Caco-2 (cell line): ENCODE data around the gene METTL24. TPM values are rescaled to one million over a fixed set of nuclear protein-coding genes. Genes with fewer than 3 reads are reported as not detected.

ENCODE experiments used
- BruUV-seq: library from RNA; stranded (reverse); fragments of 400-500 nt; replicated peaks from 2 replicates; lab custom pipeline; 2021; lab: Mats Ljungman, UMichigan
- CTCF ChIA-PET: fragments of 300-600 bp; sonication (Branson Sonifier 250); formaldehyde crosslinking; loops from one replicate; lab custom pipeline; 2022; ENCODE audit warnings: antibody characterized with exemption; lab: Charles Lee
- POLR2A ChIA-PET: fragments of 300-600 bp; sonication (Branson Sonifier 250); formaldehyde crosslinking; loops from one replicate; lab custom pipeline; 2022; ENCODE audit warnings: antibody characterized with exemption; lab: Charles Lee
- DNase-seq, 2 experiments: peaks; one replicate each; pipeline versions ENCODE4 v3.0.0 to v3.0.0-alpha.2; 2020 to 2022
- H3K27me3 ChIP-seq: replicated peaks from 2 replicates; pipeline ENCODE4 v1.6.0; 2011; ENCODE audit warnings: low read length; ENCODE audit not compliant: control insufficient read depth, insufficient read depth
- H3K36me3 ChIP-seq: 2 replicates; pipeline ENCODE4 v1.5.1; 2011; ENCODE audit warnings: low read length; ENCODE audit not compliant: control insufficient read depth, insufficient read depth
- H3K4me1 ChIP-seq: fragments of 250-450 bp; sonication (Bioruptor Pico); 2 replicates; pipeline ENCODE4 v1.5.1; 2020; ENCODE audit warnings: mild to moderate bottlenecking
- H3K4me3 ChIP-seq: 2 replicates; pipeline ENCODE4 v1.5.1; 2011; ENCODE audit warnings: low read depth, mild to moderate bottlenecking, control low read depth, low read length
- H3K9me3 ChIP-seq: fragments of 250-450 bp; sonication (Bioruptor Pico); 2 replicates; pipeline ENCODE4 v1.5.1; 2020; ENCODE audit warnings: mild to moderate bottlenecking, moderate library complexity
- H3K27ac Mint-ChIP-seq: one replicate; pipeline ENCODE4 v1.8.0; 2022; ENCODE audit warnings: mixed read lengths; ENCODE audit not compliant: unreplicated experiment
- H3K27me3 Mint-ChIP-seq: one replicate; pipeline ENCODE4 v1.8.0; 2022; ENCODE audit warnings: mixed read lengths; ENCODE audit not compliant: insufficient read depth, unreplicated experiment
- H3K36me3 Mint-ChIP-seq: one replicate; pipeline ENCODE4 v1.8.0; 2022; ENCODE audit warnings: mild to moderate bottlenecking, mixed read lengths; ENCODE audit not compliant: insufficient read depth, unreplicated experiment
- H3K4me1 Mint-ChIP-seq: one replicate; pipeline ENCODE4 v1.8.0; 2022; ENCODE audit warnings: low read depth, mixed read lengths; ENCODE audit not compliant: unreplicated experiment
- H3K4me3 Mint-ChIP-seq: one replicate; pipeline ENCODE4 v1.8.0; 2022; ENCODE audit warnings: mild to moderate bottlenecking, moderate library complexity, mixed read lengths; ENCODE audit not compliant: unreplicated experiment
- H3K9me3 Mint-ChIP-seq: one replicate; pipeline ENCODE4 v1.8.0; 2022; ENCODE audit warnings: mixed read lengths; ENCODE audit not compliant: unreplicated experiment
- intact Hi-C: fragments of 100-400 bp; cut with micrococcal nuclease; formaldehyde crosslinking; loops from one replicate; pipeline ENCODE4 v1.10.0; 2022; ENCODE audit not compliant: unreplicated experiment
- total RNA-seq: library from RNA; stranded (reverse); gene quantifications from 2 replicates; pipeline ENCODE4 v1.2.3, GENCODE V29; 2022
- TF ChIP-seq, protein P1 (sequence below), 2 experiments: fragments of 200-600 bp in 1 of 2; IDR thresholded peaks; 1 replicate in 1 of 2; 2 replicates in 1 of 2; pipeline versions ENCODE4 v1.5.1 to v1.8.0; 2011 to 2022; ENCODE audit warnings: antibody characterized with exemption in 1 of 2, control low read depth in 1 of 2, inconsistent platforms in 1 of 2, low read depth in 1 of 2, low read length in 1 of 2, mild to moderate bottlenecking in 1 of 2, moderate library complexity in 1 of 2; ENCODE audit not compliant: insufficient read depth in 1 of 2, severe bottlenecking in 1 of 2, unreplicated experiment in 1 of 2

Gene METTL24
- total RNA-seq, 1 experiment from 2014 or later, result not detected

DNA sequence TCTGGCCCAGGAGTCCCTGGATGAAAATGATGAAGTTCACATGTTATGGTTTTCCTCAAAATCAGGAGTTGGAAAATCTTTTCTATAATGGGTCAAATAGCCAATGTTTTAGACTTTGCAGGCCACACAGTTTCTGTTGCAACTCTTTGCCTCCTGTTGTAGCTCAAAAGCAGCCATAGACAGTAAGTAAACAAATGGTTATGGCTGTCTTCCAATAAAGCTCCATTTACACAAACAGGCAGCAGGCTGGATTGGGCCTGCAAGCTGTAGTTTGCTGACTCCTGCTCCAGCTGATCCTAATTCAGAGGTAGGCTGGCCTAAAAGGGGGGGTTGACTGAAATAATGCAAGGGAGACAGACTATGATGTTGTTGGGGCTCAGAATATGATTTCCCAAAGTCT is 33.0 kb downstream of the METTL24 start:
- no TSS peak for BruUV-seq
- no peak overlapping the region for H3K27ac Mint-ChIP-seq
- Histone ChIP-seq H3K36me3 (no peaks in the 10 kb centered on the region; the same call in 1 of the 2 replicates), H3K9me3 (no peaks in the 10 kb centered on the region), H3K4me1 (peaks cover 20% of the 10 kb centered on the region), H3K4me3 (no peak overlapping the region), H3K27me3 (no peaks in the 10 kb centered on the region)
- intact Hi-C loops, result no loop called here
- ChIA-PET CTCF (interaction anchor here (1.1 kb wide), 1 partner anchor 17 kb away, joined by 3 read pairs; no protein-coding TSS in a partner anchor), POLR2A (no interaction called here)
- H3K4me3 Mint-ChIP-seq, result no peak overlapping the region
- H3K9me3 Mint-ChIP-seq, result no peaks in the 10 kb centered on the region
- H3K4me1 Mint-ChIP-seq, result peaks cover 21% of the 10 kb centered on the region
- no peak for DNase-seq
- peaks cover 5% of the 10 kb centered on the region for H3K36me3 Mint-ChIP-seq
- TF ChIP-seq, protein P1, sequence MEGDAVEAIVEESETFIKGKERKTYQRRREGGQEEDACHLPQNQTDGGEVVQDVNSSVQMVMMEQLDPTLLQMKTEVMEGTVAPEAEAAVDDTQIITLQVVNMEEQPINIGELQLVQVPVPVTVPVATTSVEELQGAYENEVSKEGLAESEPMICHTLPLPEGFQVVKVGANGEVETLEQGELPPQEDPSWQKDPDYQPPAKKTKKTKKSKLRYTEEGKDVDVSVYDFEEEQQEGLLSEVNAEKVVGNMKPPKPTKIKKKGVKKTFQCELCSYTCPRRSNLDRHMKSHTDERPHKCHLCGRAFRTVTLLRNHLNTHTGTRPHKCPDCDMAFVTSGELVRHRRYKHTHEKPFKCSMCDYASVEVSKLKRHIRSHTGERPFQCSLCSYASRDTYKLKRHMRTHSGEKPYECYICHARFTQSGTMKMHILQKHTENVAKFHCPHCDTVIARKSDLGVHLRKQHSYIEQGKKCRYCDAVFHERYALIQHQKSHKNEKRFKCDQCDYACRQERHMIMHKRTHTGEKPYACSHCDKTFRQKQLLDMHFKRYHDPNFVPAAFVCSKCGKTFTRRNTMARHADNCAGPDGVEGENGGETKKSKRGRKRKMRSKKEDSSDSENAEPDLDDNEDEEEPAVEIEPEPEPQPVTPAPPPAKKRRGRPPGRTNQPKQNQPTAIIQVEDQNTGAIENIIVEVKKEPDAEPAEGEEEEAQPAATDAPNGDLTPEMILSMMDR (IDR thresholded peaks at IDR 0.05; ENCODE audit: insufficient read depth in 1 of 2, low read depth in 1 of 2, low read length in 1 of 2, severe bottlenecking in 1 of 2, unreplicated experiment in 1 of 2), result no peak
- no peaks in the 10 kb centered on the region for H3K27me3 Mint-ChIP-seq

DNA sequence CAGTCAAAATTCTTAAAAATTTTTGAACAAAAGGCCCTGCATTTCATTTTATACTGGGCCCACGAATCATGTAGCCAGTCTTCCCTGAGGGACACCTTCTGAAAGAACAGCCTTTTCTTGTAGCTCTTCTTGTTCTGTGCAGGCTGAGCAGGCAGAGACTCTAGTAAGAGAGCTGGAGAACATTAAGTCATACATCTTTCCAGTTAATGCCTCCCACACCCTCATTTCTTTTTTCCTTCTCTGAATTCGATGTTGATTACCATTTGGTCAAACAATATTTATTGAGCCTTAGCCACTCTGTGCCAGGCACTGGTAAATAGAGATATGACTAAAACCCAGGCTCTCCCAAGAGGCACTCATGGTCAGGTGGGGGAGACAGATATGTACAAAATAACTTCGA is 33.6 kb downstream of the METTL24 start:
- Mint-ChIP-seq H3K4me1 (peaks cover 14% of the 10 kb centered on the region), H3K9me3 (no peaks in the 10 kb centered on the region), H3K4me3 (no peak overlapping the region), H3K27ac (no peak overlapping the region), H3K36me3 (peaks cover 2% of the 10 kb centered on the region), H3K27me3 (no peaks in the 10 kb centered on the region)
- BruUV-seq, result no TSS peak
- intact Hi-C loops, result no loop called here
- DNase-seq, result no peak
- peaks cover 16% of the 10 kb centered on the region for H3K4me1 ChIP-seq
- H3K9me3 ChIP-seq, result no peaks in the 10 kb centered on the region
- ChIA-PET POLR2A (no interaction called here), CTCF (interaction anchor here (1.1 kb wide), 1 partner anchor 17 kb away, joined by 3 read pairs; no protein-coding TSS in a partner anchor)
- H3K4me3 ChIP-seq, result no peak overlapping the region
- TF ChIP-seq, protein P1 (IDR thresholded peaks at IDR 0.05; ENCODE audit: insufficient read depth in 1 of 2, low read depth in 1 of 2, low read length in 1 of 2, severe bottlenecking in 1 of 2, unreplicated experiment in 1 of 2), result no peak
- no peaks in the 10 kb centered on the region; the same call in 1 of the 2 replicates for H3K36me3 ChIP-seq
- H3K27me3 ChIP-seq, result no peaks in the 10 kb centered on the region

DNA sequence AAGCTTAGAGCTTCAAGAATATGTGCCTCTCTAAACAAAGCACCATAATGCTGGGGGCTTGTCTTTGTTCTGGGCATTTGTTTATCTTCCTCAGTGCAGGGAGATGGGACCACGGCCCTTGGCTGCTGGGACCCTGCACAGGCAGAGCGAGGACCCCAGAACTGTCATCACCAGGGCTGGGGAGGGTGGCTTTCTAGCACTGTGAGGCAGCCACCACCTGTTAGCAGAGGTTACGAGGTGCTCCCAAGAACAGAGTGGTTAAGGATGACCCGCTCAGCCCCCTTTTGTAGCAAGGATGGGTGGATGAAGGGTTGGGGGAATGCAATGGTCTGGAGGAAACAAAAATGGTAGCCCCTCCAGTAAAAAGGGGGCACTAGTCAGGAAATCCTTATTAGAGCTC is 34.9 kb downstream of the METTL24 start:
- H3K27me3 Mint-ChIP-seq, result peaks cover 3% of the 10 kb centered on the region
- H3K4me3 Mint-ChIP-seq, result no peak overlapping the region
- H3K4me1 ChIP-seq, result peaks cover 6% of the 10 kb centered on the region
- H3K27me3 ChIP-seq, result no peaks in the 10 kb centered on the region
- no peak overlapping the region for H3K27ac Mint-ChIP-seq
- H3K9me3 ChIP-seq, result no peaks in the 10 kb centered on the region
- H3K4me3 ChIP-seq, result no peak overlapping the region
- H3K36me3 Mint-ChIP-seq, result no peaks in the 10 kb centered on the region
- TF ChIP-seq, protein P1 (IDR thresholded peaks at IDR 0.05; ENCODE audit: insufficient read depth in 1 of 2, low read depth in 1 of 2, low read length in 1 of 2, severe bottlenecking in 1 of 2, unreplicated experiment in 1 of 2), result no peak
- no TSS peak for BruUV-seq
- ChIA-PET POLR2A (no interaction called here), CTCF (no interaction called here)
- intact Hi-C loops, result no loop called here
- no peak for DNase-seq
- H3K36me3 ChIP-seq, result no peaks in the 10 kb centered on the region; the same call in 1 of the 2 replicates
- H3K4me1 Mint-ChIP-seq, result peaks cover 7% of the 10 kb centered on the region
- H3K9me3 Mint-ChIP-seq, result no peaks in the 10 kb centered on the region
